Measurements from ENCODE around the gene COL8A1.

GRCh38 chr3:99640214-99640851 is 1.9 kb downstream of the COL8A1 start:
- TF ChIP-seq CTCF (IDR thresholded peaks at IDR 0.05; ENCODE audit: insufficient read depth, low read length) (no peak), POLR2AphosphoS5 (IDR thresholded peaks at IDR 0.05; ENCODE audit: low read depth) (no peak), SPI1 (IDR thresholded peaks at IDR 0.05; ENCODE audit: borderline replicate concordance, low read depth) (no peak), GABPA (IDR thresholded peaks at IDR 0.05; ENCODE audit: low read depth) (no peak)
